Measurements from ENCODE around the gene UCHL3. TPM values are rescaled to one million over a fixed set of nuclear protein-coding genes. Genes with fewer than 3 reads are reported as not detected.

Gene UCHL3
- polyA plus RNA-seq, 3 donors: 22.4 to 66.8 (median 51.8) TPM

GRCh38 chr13:75635101-75635827 lies 85.7 kb downstream of the UCHL3 start:
- Mint-ChIP-seq H3K4me1 (peaks cover 14% of the 10 kb centered on the region), H3K36me3 (peaks cover 3 to 4% of the 10 kb centered on the region in 2 donors), H3K27ac (no peak overlapping the region), H3K4me3 (peak overlapping the region; percentile 65 to 72), H3K9me3 (peaks cover 0 to 8% (median 4%) of the 10 kb centered on the region in 7 donors), H3K27me3 (ENCODE audit: low read depth in 3 of 3) (peaks cover 39 to 51% (median 39%) of the 10 kb centered on the region in 3 donors)
- 32% methylated on average over 39 of the region's 49 CpGs for WGBS (ENCODE audit: insufficient coverage)
- Histone ChIP-seq H3K9ac (ENCODE audit: insufficient read depth, low read length, poor library complexity, severe bottlenecking) (peak overlapping the region; percentile 36), H3K36me3 (replicated peaks in 1 of 2; ENCODE audit: control insufficient read depth in 1 of 2, insufficient read depth in 2 of 2, low read length in 2 of 2) (no peaks in the 10 kb centered on the region), H4K20me1 (ENCODE audit: insufficient read depth, low read length) (no peaks in the 10 kb centered on the region), H3K4me1 (ENCODE audit: control insufficient read depth in 1 of 2, insufficient read depth in 2 of 2, low read length in 2 of 2) (peaks cover 10 to 15% of the 10 kb centered on the region in 2 donors), H3K79me2 (ENCODE audit: insufficient read depth, low read length) (no peaks in the 10 kb centered on the region), H3K9me3 (replicated peaks in 1 of 2; ENCODE audit: control insufficient read depth in 1 of 2, insufficient read depth in 1 of 2, low read length in 2 of 2) (no peaks in the 10 kb centered on the region), H2AFZ (ENCODE audit: insufficient read depth, low read depth, low read length, poor library complexity, severe bottlenecking) (peak overlapping the region; percentile 82), H3K27me3 (ENCODE audit: control insufficient read depth in 2 of 2, insufficient read depth in 2 of 2, low read length in 2 of 2) (peaks cover 26 to 35% of the 10 kb centered on the region in 2 donors), H3K27ac (ENCODE audit: low read depth in 1 of 2, low read length in 2 of 2) (no peak overlapping the region), H3K4me3 (replicated peaks in 1 of 3; ENCODE audit: low read depth in 2 of 3, low read length in 3 of 3) (peak overlapping the region in 2 of 3 experiments; percentile 65 to 79), H3K4me2 (replicated peaks; ENCODE audit: extremely low read depth, low read length, poor library complexity, severe bottlenecking) (peak overlapping the region; percentile 90)
- DNase-seq: no peak
- no peak for TF ChIP-seq CTCF (IDR thresholded peaks at IDR 0.05)
- intact Hi-C loops (cut with micrococcal nuclease): no loop called here

- Histone ChIP-seq H3K9ac (ENCODE audit: insufficient read depth, low read length, poor library complexity, severe bottlenecking) (peak within 1 kb of the TSS; percentile 36), H3K4me1 (ENCODE audit: control insufficient read depth in 1 of 2, insufficient read depth in 2 of 2, low read length in 2 of 2) (peaks cover 10 to 15% of the 10 kb centered on the region in 2 donors), H4K20me1 (ENCODE audit: insufficient read depth, low read length) (no peaks in the 10 kb centered on the region), H3K79me2 (ENCODE audit: insufficient read depth, low read length) (no peaks in the 10 kb centered on the region), H3K9me3 (replicated peaks in 1 of 2; ENCODE audit: control insufficient read depth in 1 of 2, insufficient read depth in 1 of 2, low read length in 2 of 2) (no peaks in the 10 kb centered on the region), H3K4me3 (replicated peaks in 1 of 3; ENCODE audit: low read depth in 2 of 3, low read length in 3 of 3) (peak within 1 kb of the TSS; percentile 43 to 79 (median 65)), H3K27me3 (ENCODE audit: control insufficient read depth in 2 of 2, insufficient read depth in 2 of 2, low read length in 2 of 2) (peaks cover 26 to 35% of the 10 kb centered on the region in 2 donors), H3K27ac (ENCODE audit: low read depth in 1 of 2, low read length in 2 of 2) (no peak within 1 kb of the TSS), H2AFZ (ENCODE audit: insufficient read depth, low read depth, low read length, poor library complexity, severe bottlenecking) (peak within 1 kb of the TSS; percentile 82), H3K36me3 (replicated peaks in 1 of 2; ENCODE audit: control insufficient read depth in 1 of 2, insufficient read depth in 2 of 2, low read length in 2 of 2) (no peaks in the 10 kb centered on the region), H3K4me2 (replicated peaks; ENCODE audit: extremely low read depth, low read length, poor library complexity, severe bottlenecking) (peak within 1 kb of the TSS; percentile 90)
- no peak for TF ChIP-seq CTCF (IDR thresholded peaks at IDR 0.05)
- Mint-ChIP-seq H3K27me3 (ENCODE audit: low read depth in 3 of 3) (peaks cover 39 to 51% (median 42%) of the 10 kb centered on the region in 3 donors), H3K27ac (no peak within 1 kb of the TSS), H3K9me3 (peaks cover 0 to 8% (median 4%) of the 10 kb centered on the region in 7 donors), H3K4me3 (peak within 1 kb of the TSS; percentile 83 to 91), H3K36me3 (peaks cover 3 to 4% of the 10 kb centered on the region in 2 donors), H3K4me1 (peaks cover 14% of the 10 kb centered on the region)
- intact Hi-C loops (cut with micrococcal nuclease): no loop called here
- WGBS (ENCODE audit: insufficient coverage): under 1% methylated on average over 76 of the region's 76 CpGs
- DNase-seq: peak in 1 of 3 donors; percentile 15
These were observed 86.3 kb downstream of the UCHL3 start, which contains the start of gene LMO7 for GRCh38 chr13:75635828-75636435. Gene LMO7, plus strand, starts transcription at chr13:75636330. Its CDS starts 328 bp downstream, at chr13:75636658.

Measured in CD14-positive monocyte (primary cell).